GM12872 (cell line): Measurements from ENCODE around the gene ARHGAP19.

ENCODE experiments used
- CTCF ChIP-seq: IDR thresholded peaks from 3 replicates; pipeline ENCODE4 v1.5.1; 2011; ENCODE audit warnings: low read depth, mild to moderate bottlenecking, low read length, moderate library complexity; ENCODE audit not compliant: insufficient read depth

The ARHGAP19 gene

GRCh38 chr10:97334370-97335175 lies 42.1 kb upstream of the ARHGAP19 start, which contains the start of gene FRAT2:
TSS of gene FRAT2 (minus strand) at chr10:97334729. CDS start at chr10:97334572, 157 bp downstream.
- no peak for TF ChIP-seq CTCF

- TF ChIP-seq CTCF: no peak
These were observed 41.3 kb upstream of the ARHGAP19 start for GRCh38 chr10:97333601-97334369.

- peak; percentile 6; the same call in 1 of the 3 replicates for TF ChIP-seq CTCF
These were observed 40.8 kb upstream of the ARHGAP19 start for GRCh38 chr10:97333351-97333600.

- TF ChIP-seq CTCF: no peak
These were observed 40.3 kb upstream of the ARHGAP19 start for GRCh38 chr10:97332591-97333350.

GRCh38 chr10:97331153-97331703 lies 38.8 kb upstream of the ARHGAP19 start:
- TF ChIP-seq CTCF: no peak

- no peak for TF ChIP-seq CTCF
These were observed 37.3 kb upstream of the ARHGAP19 start for GRCh38 chr10:97329766-97330165.
